Left colon (tissue), 2 donors: Measurements from ENCODE around the gene PPARG. TPM values are rescaled to one million over a fixed set of nuclear protein-coding genes. Genes with fewer than 3 reads are reported as not detected.
A peak's percentile ranks its signal among the peaks of the same experiment; 100 is the strongest.
"Not testable (repeated sequence)": the region's sequence is repeated elsewhere in the genome, so short reads cannot be mapped to it uniquely, and the experiment has no call there.

Experiments
- ATAC-seq: fragments of 200-7000 bp; cut with Tn5 transposase; one replicate; pipeline ENCODE4 v1.9.1; 2020; ENCODE audit warnings: mild to moderate bottlenecking, moderate library complexity
- DNase-seq, 2 donors: peaks; one replicate each; pipeline ENCODE4 v3.0.0-alpha.2; 2020
- intact Hi-C, 2 donors: fragments of 100-400 bp; cut with DNase I in 1 of 2; cut with micrococcal nuclease in 1 of 2; formaldehyde crosslinking; loops; one replicate each; pipeline versions ENCODE4 v1.11.2 to v1.14.0; 2022; cut with DNase I, micrococcal nuclease
- total RNA-seq, 2 donors: library from RNA; stranded (reverse); fragmentation: NEBNext Ultra II Directional; extraction: Animal tissue kit (Norgen Biotek cat#: 25700); gene quantifications; one replicate each; pipeline ENCODE4 v1.2.1, GENCODE V29; 2021
- donor health status: DM: no; HTN: no; CAD: no.
- donor health status: DM: yes; HTN: yes; CAD: no.

Gene PPARG
- total RNA-seq, 2 donors from 2014 or later = 91.2 to 143 TPM

DNA sequence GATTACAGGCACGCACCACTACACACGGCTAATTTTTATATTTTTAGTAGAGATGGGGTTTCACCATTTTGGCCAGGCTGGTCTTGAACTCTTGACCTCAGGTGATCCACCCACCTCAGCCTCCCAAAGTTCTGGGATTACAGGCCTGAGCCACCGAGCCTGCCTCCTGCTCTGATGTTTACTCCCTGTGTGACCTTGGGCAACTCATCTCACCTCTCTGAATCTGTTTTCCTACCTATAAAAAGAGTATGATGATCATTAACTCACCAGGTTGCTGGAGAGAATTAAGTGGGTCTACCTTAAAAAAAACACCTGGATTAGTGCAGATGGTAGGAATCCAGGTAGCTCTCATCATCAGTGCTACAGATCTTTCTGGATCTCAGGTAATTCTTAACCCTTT is 190.3 kb downstream of the PPARG start:
- DNase-seq = not testable (repeated sequence)
- intact Hi-C loops = loop anchor here (5.0 to 10.0 kb wide), 2 partner anchors 334 to 342 kb away; no protein-coding TSS in a partner anchor
- peak; percentile 8 for ATAC-seq

DNA sequence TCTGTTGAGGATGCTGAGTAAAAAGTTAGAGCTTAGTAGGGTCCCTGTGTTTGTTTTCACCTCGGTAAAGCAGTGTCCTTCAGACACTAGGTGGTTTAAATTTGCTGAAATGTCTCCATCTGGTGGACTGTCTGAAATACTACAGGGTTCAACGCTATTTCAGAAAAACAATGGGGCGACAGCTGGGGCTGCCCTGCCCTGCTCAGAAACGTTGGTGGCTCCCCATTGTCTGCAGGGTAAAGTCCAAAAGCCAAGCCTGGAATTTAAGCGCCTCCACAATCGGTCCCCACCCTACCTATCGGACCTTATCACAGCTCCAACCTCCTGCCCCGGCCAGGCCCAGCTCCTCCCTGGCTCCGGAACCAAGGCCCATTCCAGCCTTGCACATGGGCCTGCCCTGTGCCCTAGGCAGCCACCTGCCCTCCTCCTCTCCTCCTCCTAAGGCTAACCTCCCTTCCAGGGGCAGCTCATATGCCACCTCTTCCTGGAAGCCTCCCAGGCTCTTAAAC is 191.1 kb downstream of the PPARG start:
- intact Hi-C loops = loop anchor here (5.0 to 10.0 kb wide), 3 partner anchors 303 to 343 kb away; no protein-coding TSS in a partner anchor
- peak; percentile 69 for ATAC-seq
- DNase-seq = peak; percentile 76 to 86

DNA sequence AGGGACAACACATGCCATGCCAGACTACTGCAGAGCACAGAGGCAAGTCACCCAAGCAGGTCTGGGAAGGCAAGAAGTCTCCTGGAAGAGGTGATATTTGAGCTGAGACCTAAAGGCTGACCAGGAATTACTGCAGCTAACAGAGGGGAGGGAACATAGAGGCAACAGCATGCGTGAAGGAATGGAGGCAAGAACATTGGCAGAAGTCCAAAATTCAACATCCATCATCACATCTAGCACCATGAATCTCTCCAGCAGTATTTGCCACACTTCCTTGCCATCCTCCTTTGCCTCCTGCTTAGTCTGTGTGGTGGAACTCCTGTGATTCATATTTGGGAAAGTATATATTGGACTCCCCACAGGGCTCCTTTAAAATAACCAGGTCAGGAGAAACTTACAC is 194.5 kb downstream of the PPARG start:
- intact Hi-C loops = loop anchor here in 1 of 2 donors (5.0 kb wide), 1 partner anchor 306 kb away; no protein-coding TSS in a partner anchor
- no peak for ATAC-seq

DNA sequence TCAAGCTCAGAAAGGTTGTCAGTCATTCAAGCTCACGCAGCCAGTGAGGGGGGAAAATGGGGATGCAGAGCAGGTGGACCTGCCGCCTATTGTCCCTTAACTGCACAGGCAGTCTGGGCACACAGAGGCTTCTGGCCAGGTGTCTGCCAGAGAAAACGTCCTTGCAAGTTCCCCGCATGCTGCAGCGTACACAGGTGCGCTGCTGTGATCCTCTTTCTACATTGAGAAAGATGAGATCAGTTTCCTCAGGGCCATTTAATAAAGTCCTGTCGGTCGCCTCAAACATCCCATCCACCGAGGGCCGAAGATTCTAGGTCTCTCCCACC is 195.0 kb downstream of the PPARG start:
- peak; percentile 0 for ATAC-seq
- no peak for DNase-seq
- intact Hi-C loops = loop anchor here in 1 of 2 donors (5.0 kb wide), 1 partner anchor 307 kb away; no protein-coding TSS in a partner anchor

More for the DNA sequence above, 194.5 kb downstream of the PPARG start:
- no peak for DNase-seq

Other genes with a start within 250 kb of the PPARG start
- 1 to 10 TPM; 2.8 to 3.8 TPM for gene TIMP4, start 130.2 kb upstream of the PPARG start, total RNA-seq
- 10 to 100 TPM; 17.7 to 18.4 TPM for gene TSEN2, start 195.4 kb downstream of the PPARG start, total RNA-seq